Measurements from ENCODE around the gene UFSP2. TPM values are rescaled to one million over a fixed set of nuclear protein-coding genes. Genes with fewer than 3 reads are reported as not detected.

Gene UFSP2
- polyA plus RNA-seq, 1 donor (not counting 4 experiments of a cell fraction or from before 2014, with no cell fraction given) = 41.7 TPM

DNA sequence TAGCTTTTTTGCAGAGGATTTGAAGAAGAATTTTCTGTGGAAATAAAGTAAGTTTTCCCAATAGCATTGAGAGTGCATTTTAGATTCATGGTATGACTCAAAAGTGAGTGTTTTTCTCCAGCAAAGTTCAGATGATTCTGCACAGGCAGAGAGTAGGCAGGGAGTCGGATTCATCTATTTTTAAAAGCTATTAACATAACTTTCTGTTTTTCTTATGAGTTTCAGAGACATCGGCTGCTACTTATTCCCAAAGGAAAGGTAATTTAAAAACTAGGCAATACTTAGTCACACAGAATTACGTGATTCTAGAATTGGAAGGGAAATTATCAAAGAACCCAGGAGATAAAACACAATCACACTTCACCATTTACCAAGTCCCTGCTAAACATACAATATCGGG lies 41.3 kb upstream of the UFSP2 start:
- Histone ChIP-seq H3K27ac (ENCODE audit: control insufficient read depth, insufficient read depth, low read length) (no peak overlapping the region), H3K27me3 (ENCODE audit: control insufficient read depth, extremely low read depth, insufficient read depth, low read length) (peaks cover 19% of the 10 kb centered on the region), H3K79me2 (ENCODE audit: control insufficient read depth, insufficient read depth, low read length) (no peaks in the 10 kb centered on the region), H3K4me2 (ENCODE audit: control insufficient read depth, extremely low read depth, insufficient read depth, low read depth, low read length) (no peak overlapping the region), H3K9me1 (ENCODE audit: control insufficient read depth, extremely low read depth, insufficient read depth, low read length) (no peaks in the 10 kb centered on the region), H3K4me3 (ENCODE audit: control insufficient read depth in 2 of 3, extremely low read depth in 1 of 3, insufficient read depth in 2 of 3, low read depth in 1 of 3, low read length in 3 of 3) (no peak overlapping the region), H2AFZ (ENCODE audit: control insufficient read depth, low read length) (no peak overlapping the region), H4K20me1 (ENCODE audit: control insufficient read depth, extremely low read depth, insufficient read depth, low read length) (no peaks in the 10 kb centered on the region), H3K36me3 (ENCODE audit: control insufficient read depth in 2 of 2, extremely low read depth in 1 of 2, insufficient read depth in 2 of 2, low read length in 2 of 2) (no peaks in the 10 kb centered on the region), H3K9me3 (ENCODE audit: control insufficient read depth, low read depth, low read length) (no peaks in the 10 kb centered on the region), H3K4me1 (ENCODE audit: control insufficient read depth, extremely low read depth, insufficient read depth, low read length) (peaks cover 8% of the 10 kb centered on the region), H3K9ac (ENCODE audit: control insufficient read depth, extremely low read depth, insufficient read depth, low read length) (no peak overlapping the region)
- FAIRE-seq = no peak
- TF ChIP-seq, protein P1, sequence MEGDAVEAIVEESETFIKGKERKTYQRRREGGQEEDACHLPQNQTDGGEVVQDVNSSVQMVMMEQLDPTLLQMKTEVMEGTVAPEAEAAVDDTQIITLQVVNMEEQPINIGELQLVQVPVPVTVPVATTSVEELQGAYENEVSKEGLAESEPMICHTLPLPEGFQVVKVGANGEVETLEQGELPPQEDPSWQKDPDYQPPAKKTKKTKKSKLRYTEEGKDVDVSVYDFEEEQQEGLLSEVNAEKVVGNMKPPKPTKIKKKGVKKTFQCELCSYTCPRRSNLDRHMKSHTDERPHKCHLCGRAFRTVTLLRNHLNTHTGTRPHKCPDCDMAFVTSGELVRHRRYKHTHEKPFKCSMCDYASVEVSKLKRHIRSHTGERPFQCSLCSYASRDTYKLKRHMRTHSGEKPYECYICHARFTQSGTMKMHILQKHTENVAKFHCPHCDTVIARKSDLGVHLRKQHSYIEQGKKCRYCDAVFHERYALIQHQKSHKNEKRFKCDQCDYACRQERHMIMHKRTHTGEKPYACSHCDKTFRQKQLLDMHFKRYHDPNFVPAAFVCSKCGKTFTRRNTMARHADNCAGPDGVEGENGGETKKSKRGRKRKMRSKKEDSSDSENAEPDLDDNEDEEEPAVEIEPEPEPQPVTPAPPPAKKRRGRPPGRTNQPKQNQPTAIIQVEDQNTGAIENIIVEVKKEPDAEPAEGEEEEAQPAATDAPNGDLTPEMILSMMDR (optimal IDR thresholded peaks at IDR 0.05 in 1 of 3, IDR thresholded peaks at IDR 0.05 in 1 of 3, conservative IDR thresholded peaks at IDR 0.05 in 1 of 3; ENCODE audit: extremely low read depth in 1 of 3, insufficient read depth in 2 of 3, low read length in 3 of 3) = no peak
- no peak for TF ChIP-seq EZH2 (IDR thresholded peaks at IDR 0.05; ENCODE audit: low read length)
- DNase-seq (ENCODE audit: low read depth, low spot score) = no peak
- dilution Hi-C loops (cut with MboI; ENCODE audit: extremely low pct_ligation_motif_present, low sequenced_read_pairs) = no loop called here

DNA sequence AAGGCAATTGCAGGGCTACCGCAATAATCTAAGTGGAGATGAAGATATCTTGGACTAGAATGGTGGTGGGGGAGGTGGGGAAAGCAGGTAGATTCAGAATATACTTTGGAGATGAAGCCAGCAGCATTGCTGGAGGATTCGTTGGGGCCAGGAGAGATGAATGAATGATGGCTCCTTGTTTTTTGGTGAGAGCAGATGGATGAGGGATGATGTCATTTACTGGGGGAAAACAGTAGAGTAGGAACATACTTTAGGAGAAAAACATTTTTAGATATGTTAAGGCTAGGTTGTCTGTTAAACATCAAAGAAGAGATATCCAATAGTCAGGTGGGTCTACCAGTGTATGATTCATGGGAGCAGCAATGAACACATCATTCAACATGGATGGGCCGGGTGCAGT lies 39.9 kb upstream of the UFSP2 start:
- TF ChIP-seq, protein P1 (optimal IDR thresholded peaks at IDR 0.05 in 1 of 3, IDR thresholded peaks at IDR 0.05 in 1 of 3, conservative IDR thresholded peaks at IDR 0.05 in 1 of 3; ENCODE audit: extremely low read depth in 1 of 3, insufficient read depth in 2 of 3, low read length in 3 of 3) = no peak
- TF ChIP-seq EZH2 (IDR thresholded peaks at IDR 0.05; ENCODE audit: low read length) = no peak
- FAIRE-seq (no peak), DNase-seq (ENCODE audit: low read depth, low spot score) (no peak)
- Histone ChIP-seq H2AFZ (ENCODE audit: control insufficient read depth, low read length) (no peak overlapping the region), H3K4me2 (ENCODE audit: control insufficient read depth, extremely low read depth, insufficient read depth, low read depth, low read length) (no peak overlapping the region), H3K4me1 (ENCODE audit: control insufficient read depth, extremely low read depth, insufficient read depth, low read length) (peaks cover 3% of the 10 kb centered on the region), H3K9me1 (ENCODE audit: control insufficient read depth, extremely low read depth, insufficient read depth, low read length) (no peaks in the 10 kb centered on the region), H3K27me3 (ENCODE audit: control insufficient read depth, extremely low read depth, insufficient read depth, low read length) (peaks cover 19% of the 10 kb centered on the region), H3K27ac (ENCODE audit: control insufficient read depth, insufficient read depth, low read length) (no peak overlapping the region), H3K36me3 (ENCODE audit: control insufficient read depth in 2 of 2, extremely low read depth in 1 of 2, insufficient read depth in 2 of 2, low read length in 2 of 2) (no peaks in the 10 kb centered on the region), H3K9ac (ENCODE audit: control insufficient read depth, extremely low read depth, insufficient read depth, low read length) (no peak overlapping the region), H3K79me2 (ENCODE audit: control insufficient read depth, insufficient read depth, low read length) (no peaks in the 10 kb centered on the region), H4K20me1 (ENCODE audit: control insufficient read depth, extremely low read depth, insufficient read depth, low read length) (no peaks in the 10 kb centered on the region), H3K9me3 (ENCODE audit: control insufficient read depth, low read depth, low read length) (no peaks in the 10 kb centered on the region), H3K4me3 (ENCODE audit: control insufficient read depth in 2 of 3, extremely low read depth in 1 of 3, insufficient read depth in 2 of 3, low read depth in 1 of 3, low read length in 3 of 3) (no peak overlapping the region)
- dilution Hi-C loops (cut with MboI; ENCODE audit: extremely low pct_ligation_motif_present, low sequenced_read_pairs) = no loop called here

All from keratinocyte (primary cell).